Keratinocyte (primary cell): Measurements from ENCODE around the gene ATF7IP. TPM values are rescaled to one million over a fixed set of nuclear protein-coding genes. Genes with fewer than 3 reads are reported as not detected.

ENCODE experiments used
- DNase-seq: peaks from one replicate; pipeline ENCODE4 v3.0.0-alpha.2; 2011; ENCODE audit warnings: low read depth, missing footprints, low spot score
- FAIRE-seq: peaks from 2 replicates; lab custom pipeline; 2011; peaks lifted over from hg19 to GRCh38; lab: Jason Lieb, UNC
- H2AFZ ChIP-seq: 2 replicates; pipeline ENCODE4 v1.6.0; 2012; ENCODE audit warnings: low read length, control low read depth, inconsistent platforms; ENCODE audit not compliant: control insufficient read depth
- H3K27ac ChIP-seq: 2 replicates; pipeline ENCODE4 v1.5.1; 2011; ENCODE audit warnings: low read length; ENCODE audit not compliant: control insufficient read depth, insufficient read depth
- H3K27me3 ChIP-seq: 3 replicates; pipeline ENCODE4 v1.6.0; 2011; ENCODE audit warnings: low read length; ENCODE audit not compliant: control insufficient read depth, insufficient read depth; ENCODE audit errors: extremely low read depth
- H3K36me3 ChIP-seq, 2 experiments: 2 replicates in 1 of 2; 3 replicates in 1 of 2; pipeline ENCODE4 v1.5.1; 2011; ENCODE audit warnings: low read length in 2 of 2, mild to moderate bottlenecking in 1 of 2; ENCODE audit not compliant: control insufficient read depth in 2 of 2, insufficient read depth in 2 of 2; ENCODE audit errors: extremely low read depth in 1 of 2
- H3K4me1 ChIP-seq: 3 replicates; pipeline ENCODE4 v1.5.1; 2011; ENCODE audit warnings: low read length; ENCODE audit not compliant: control insufficient read depth, insufficient read depth; ENCODE audit errors: extremely low read depth
- H3K4me2 ChIP-seq: 3 replicates; pipeline ENCODE4 v1.6.0; 2011; ENCODE audit warnings: low read depth, low read length; ENCODE audit not compliant: control insufficient read depth, insufficient read depth; ENCODE audit errors: extremely low read depth
- H3K4me3 ChIP-seq, 3 experiments: fragments of 200-600 bp in 1 of 3; sonication (generic) in 1 of 3; 2 replicates in 2 of 3; 3 replicates in 1 of 3; pipeline ENCODE4 v1.5.1; 2011 to 2016; ENCODE audit warnings: low read length in 3 of 3, mild to moderate bottlenecking in 3 of 3, control low read depth in 2 of 3, inconsistent platforms in 1 of 3, low read depth in 1 of 3, mixed read lengths in 1 of 3, mixed run types in 1 of 3, moderate library complexity in 1 of 3; ENCODE audit not compliant: control insufficient read depth in 2 of 3, insufficient read depth in 2 of 3; ENCODE audit errors: extremely low read depth in 1 of 3
- H3K79me2 ChIP-seq: 2 replicates; pipeline ENCODE4 v1.6.0; 2012; ENCODE audit warnings: low read length; ENCODE audit not compliant: control insufficient read depth, insufficient read depth
- H3K9ac ChIP-seq: 3 replicates; pipeline ENCODE4 v1.6.0; 2011; ENCODE audit warnings: low read length; ENCODE audit not compliant: control insufficient read depth, insufficient read depth; ENCODE audit errors: extremely low read depth
- H3K9me1 ChIP-seq: 3 replicates; pipeline ENCODE4 v1.6.0; 2011; ENCODE audit warnings: low read length; ENCODE audit not compliant: control insufficient read depth, insufficient read depth; ENCODE audit errors: extremely low read depth
- H3K9me3 ChIP-seq: 2 replicates; pipeline ENCODE4 v1.5.1; 2012; ENCODE audit warnings: low read depth, low read length; ENCODE audit not compliant: control insufficient read depth
- H4K20me1 ChIP-seq: 3 replicates; pipeline ENCODE4 v1.6.0; 2011; ENCODE audit warnings: low read length; ENCODE audit not compliant: control insufficient read depth, insufficient read depth; ENCODE audit errors: extremely low read depth
- CTCF ChIP-seq, 3 experiments: IDR thresholded peaks in 1 of 3; conservative IDR thresholded peaks in 1 of 3; optimal IDR thresholded peaks in 1 of 3; 2 replicates in 2 of 3; 3 replicates in 1 of 3; pipeline versions ENCODE3 to v1.5.1; 2011; ENCODE audit warnings: low read length in 3 of 3, mild to moderate bottlenecking in 3 of 3, moderate library complexity in 2 of 3, control low read depth in 1 of 3, inconsistent platforms in 1 of 3; ENCODE audit not compliant: insufficient read depth in 2 of 3; ENCODE audit errors: extremely low read depth in 1 of 3
- EZH2 ChIP-seq: IDR thresholded peaks from one replicate; pipeline ENCODE4 v1.6.1; 2012; ENCODE audit warnings: inconsistent platforms, mild to moderate bottlenecking, low read length, moderate library complexity
- dilution Hi-C: fragments of 300-500 bp; cut with MboI; formaldehyde crosslinking; loops from one replicate; pipeline ENCODE4 v1.7.0; 2020; ENCODE audit warnings: low sequenced_read_pairs; ENCODE audit not compliant: extremely low pct_ligation_motif_present
- polyA plus RNA-seq, 5 experiments: library from polyadenylated mRNA; depleted of rRNA in 3 of 5; stranded (reverse) in 3 of 5; stranded (forward) in 1 of 5; unstranded in 1 of 5; fragments of >200 nt; gene quantifications; 1 replicate in 1 of 5; 2 replicates in 3 of 5; 3 replicates in 1 of 5; pipeline versions ENCODE4 v1.2.1 to v1.2.3, GENCODE V29; 2011 to 2012; ENCODE audit warnings: missing spikeins in 2 of 5, low read depth in 1 of 5, low replicate concordance in 1 of 5

The ATF7IP gene
- polyA plus RNA-seq, 1 donor (not counting 4 experiments of a cell fraction or from before 2014, with no cell fraction given): 16.3 TPM

GRCh38 chr12:14387219-14387871, 21.9 kb downstream of the ATF7IP start:
- DNase-seq (no peak), FAIRE-seq (no peak)
- no peaks in the 10 kb centered on the region for H4K20me1 ChIP-seq
- peak overlapping the region; percentile 3 for H3K27ac ChIP-seq
- H3K9me3 ChIP-seq: no peaks in the 10 kb centered on the region
- dilution Hi-C loops: no loop called here
- H3K9ac ChIP-seq: no peak overlapping the region
- no peaks in the 10 kb centered on the region for H3K9me1 ChIP-seq
- no peak overlapping the region for H2AFZ ChIP-seq
- no peaks in the 10 kb centered on the region for H3K36me3 ChIP-seq
- no peak for TF ChIP-seq CTCF (optimal IDR thresholded peaks at IDR 0.05 in 1 of 3, IDR thresholded peaks at IDR 0.05 in 1 of 3, conservative IDR thresholded peaks at IDR 0.05 in 1 of 3; ENCODE audit: extremely low read depth in 1 of 3, insufficient read depth in 2 of 3, low read length in 3 of 3)
- no peak for TF ChIP-seq EZH2
- peaks cover 74% of the 10 kb centered on the region for H3K79me2 ChIP-seq
- peak overlapping the region; percentile 91 for H3K4me2 ChIP-seq
- peaks cover 12% of the 10 kb centered on the region for H3K4me1 ChIP-seq
- no peaks in the 10 kb centered on the region for H3K27me3 ChIP-seq
- no peak overlapping the region for H3K4me3 ChIP-seq

- no peak overlapping the region for H3K4me3 ChIP-seq
- H3K9ac ChIP-seq: no peak overlapping the region
- H4K20me1 ChIP-seq: no peaks in the 10 kb centered on the region
- H3K9me3 ChIP-seq: no peaks in the 10 kb centered on the region
- H3K36me3 ChIP-seq: no peaks in the 10 kb centered on the region
- no peaks in the 10 kb centered on the region for H3K27me3 ChIP-seq
- H3K27ac ChIP-seq: no peak overlapping the region
- FAIRE-seq: no peak
- peak overlapping the region; percentile 39 for H3K4me2 ChIP-seq
- no peaks in the 10 kb centered on the region for H3K9me1 ChIP-seq
- dilution Hi-C loops: no loop called here
- TF ChIP-seq CTCF (optimal IDR thresholded peaks at IDR 0.05 in 1 of 3, IDR thresholded peaks at IDR 0.05 in 1 of 3, conservative IDR thresholded peaks at IDR 0.05 in 1 of 3; ENCODE audit: extremely low read depth in 1 of 3, insufficient read depth in 2 of 3, low read length in 3 of 3): no peak
- no peak for TF ChIP-seq EZH2
- H2AFZ ChIP-seq: no peak overlapping the region
- H3K4me1 ChIP-seq: peaks cover 21% of the 10 kb centered on the region
- H3K79me2 ChIP-seq: peaks cover 66% of the 10 kb centered on the region
- DNase-seq: no peak
These were observed 25.0 kb downstream of the ATF7IP start for GRCh38 chr12:14390449-14390848.
